ENCODE measurements around the gene SSTR3. TPM values are rescaled to one million over a fixed set of nuclear protein-coding genes. Genes with fewer than 3 reads are reported as not detected.

Gene SSTR3
- total RNA-seq, 1 experiment from 2014 or later = 0.08 TPM

DNA sequence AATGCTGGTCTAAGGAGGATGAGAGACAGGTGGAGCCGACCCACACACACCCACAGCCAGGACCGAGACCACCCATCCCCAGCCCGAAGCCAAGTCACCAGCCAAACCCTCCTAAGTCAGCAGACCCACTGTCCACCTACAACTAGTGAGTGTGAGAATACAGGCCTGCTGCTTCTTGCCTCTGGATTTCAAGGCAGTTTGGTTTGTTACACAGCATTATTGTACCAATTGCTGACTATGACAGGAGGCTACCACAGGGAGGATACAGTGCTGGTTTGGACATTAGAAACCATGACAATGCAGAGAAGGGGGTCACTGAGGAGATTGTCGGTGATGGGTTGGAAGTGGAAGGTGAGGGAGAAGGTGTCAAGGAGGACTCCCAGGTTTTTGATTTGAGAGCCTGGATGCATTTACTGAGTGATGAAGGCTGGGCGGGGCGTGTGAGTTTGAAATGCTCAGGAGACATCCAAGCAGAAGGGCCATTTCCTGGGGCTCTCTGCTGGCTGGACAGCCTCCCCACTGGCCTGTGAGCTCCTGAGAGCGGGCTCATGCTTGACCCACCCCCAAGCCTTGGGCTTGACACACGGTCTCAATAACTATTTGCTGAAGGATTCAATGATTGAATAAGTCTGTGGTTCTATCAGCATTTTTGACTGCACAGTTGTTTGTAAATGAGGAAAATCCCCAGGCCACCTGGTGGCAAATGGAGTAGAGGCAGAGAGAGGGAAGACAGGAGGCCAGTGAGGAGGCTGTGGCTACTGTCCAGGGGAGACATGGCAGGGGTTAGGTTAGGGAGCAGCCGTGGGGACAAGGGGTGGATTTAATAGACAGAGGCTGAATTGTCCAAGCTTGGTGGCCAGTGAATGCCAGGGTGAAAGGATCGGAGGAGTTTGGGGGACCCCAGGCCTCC is 9.4 kb upstream of the SSTR3 start:
- BruUV-seq (replicated peaks) = no TSS peak
- in situ Hi-C loops (cut with HindIII; ENCODE audit: low pct_unique_long_range_greater_than_20kb, low sequenced_read_pairs) (no loop called here), intact Hi-C loops (cut with micrococcal nuclease; ENCODE audit: unreplicated experiment) (no loop called here)
- DNase-seq (ENCODE audit: low read depth, low spot score) = no peak
- Histone ChIP-seq H3K27me3 (ENCODE audit: control insufficient read depth, insufficient read depth, low read length) (no peaks in the 10 kb centered on the region), H3K27ac (ENCODE audit: low read length) (no peak overlapping the region), H3K36me3 (ENCODE audit: control insufficient read depth, insufficient read depth, low read length) (no peaks in the 10 kb centered on the region), H3K4me1 (ENCODE audit: control insufficient read depth, insufficient read depth, low read length) (no peaks in the 10 kb centered on the region), H3K9me3 (ENCODE audit: control insufficient read depth, insufficient read depth, low read depth, low read length) (no peaks in the 10 kb centered on the region), H3K4me3 (ENCODE audit: low read depth in 2 of 2, low read length in 2 of 2) (no peak overlapping the region)
- CTCF ChIA-PET = no interaction called here
- no peak for TF ChIP-seq POLR2AphosphoS5 (IDR thresholded peaks at IDR 0.05; ENCODE audit: low read depth, low read length)
- TF ChIP-seq, protein P1, sequence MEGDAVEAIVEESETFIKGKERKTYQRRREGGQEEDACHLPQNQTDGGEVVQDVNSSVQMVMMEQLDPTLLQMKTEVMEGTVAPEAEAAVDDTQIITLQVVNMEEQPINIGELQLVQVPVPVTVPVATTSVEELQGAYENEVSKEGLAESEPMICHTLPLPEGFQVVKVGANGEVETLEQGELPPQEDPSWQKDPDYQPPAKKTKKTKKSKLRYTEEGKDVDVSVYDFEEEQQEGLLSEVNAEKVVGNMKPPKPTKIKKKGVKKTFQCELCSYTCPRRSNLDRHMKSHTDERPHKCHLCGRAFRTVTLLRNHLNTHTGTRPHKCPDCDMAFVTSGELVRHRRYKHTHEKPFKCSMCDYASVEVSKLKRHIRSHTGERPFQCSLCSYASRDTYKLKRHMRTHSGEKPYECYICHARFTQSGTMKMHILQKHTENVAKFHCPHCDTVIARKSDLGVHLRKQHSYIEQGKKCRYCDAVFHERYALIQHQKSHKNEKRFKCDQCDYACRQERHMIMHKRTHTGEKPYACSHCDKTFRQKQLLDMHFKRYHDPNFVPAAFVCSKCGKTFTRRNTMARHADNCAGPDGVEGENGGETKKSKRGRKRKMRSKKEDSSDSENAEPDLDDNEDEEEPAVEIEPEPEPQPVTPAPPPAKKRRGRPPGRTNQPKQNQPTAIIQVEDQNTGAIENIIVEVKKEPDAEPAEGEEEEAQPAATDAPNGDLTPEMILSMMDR (IDR thresholded peaks at IDR 0.05) = no peak
- TF ChIP-seq TCF7L2 (IDR thresholded peaks at IDR 0.05; ENCODE audit: low read depth, low read length) = no peak
- TF ChIP-seq SIN3A (IDR thresholded peaks at IDR 0.05; ENCODE audit: borderline replicate concordance, insufficient read depth, low read depth, low read length) = no peak
- TF ChIP-seq, protein P2, sequence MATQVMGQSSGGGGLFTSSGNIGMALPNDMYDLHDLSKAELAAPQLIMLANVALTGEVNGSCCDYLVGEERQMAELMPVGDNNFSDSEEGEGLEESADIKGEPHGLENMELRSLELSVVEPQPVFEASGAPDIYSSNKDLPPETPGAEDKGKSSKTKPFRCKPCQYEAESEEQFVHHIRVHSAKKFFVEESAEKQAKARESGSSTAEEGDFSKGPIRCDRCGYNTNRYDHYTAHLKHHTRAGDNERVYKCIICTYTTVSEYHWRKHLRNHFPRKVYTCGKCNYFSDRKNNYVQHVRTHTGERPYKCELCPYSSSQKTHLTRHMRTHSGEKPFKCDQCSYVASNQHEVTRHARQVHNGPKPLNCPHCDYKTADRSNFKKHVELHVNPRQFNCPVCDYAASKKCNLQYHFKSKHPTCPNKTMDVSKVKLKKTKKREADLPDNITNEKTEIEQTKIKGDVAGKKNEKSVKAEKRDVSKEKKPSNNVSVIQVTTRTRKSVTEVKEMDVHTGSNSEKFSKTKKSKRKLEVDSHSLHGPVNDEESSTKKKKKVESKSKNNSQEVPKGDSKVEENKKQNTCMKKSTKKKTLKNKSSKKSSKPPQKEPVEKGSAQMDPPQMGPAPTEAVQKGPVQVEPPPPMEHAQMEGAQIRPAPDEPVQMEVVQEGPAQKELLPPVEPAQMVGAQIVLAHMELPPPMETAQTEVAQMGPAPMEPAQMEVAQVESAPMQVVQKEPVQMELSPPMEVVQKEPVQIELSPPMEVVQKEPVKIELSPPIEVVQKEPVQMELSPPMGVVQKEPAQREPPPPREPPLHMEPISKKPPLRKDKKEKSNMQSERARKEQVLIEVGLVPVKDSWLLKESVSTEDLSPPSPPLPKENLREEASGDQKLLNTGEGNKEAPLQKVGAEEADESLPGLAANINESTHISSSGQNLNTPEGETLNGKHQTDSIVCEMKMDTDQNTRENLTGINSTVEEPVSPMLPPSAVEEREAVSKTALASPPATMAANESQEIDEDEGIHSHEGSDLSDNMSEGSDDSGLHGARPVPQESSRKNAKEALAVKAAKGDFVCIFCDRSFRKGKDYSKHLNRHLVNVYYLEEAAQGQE (IDR thresholded peaks at IDR 0.05; ENCODE audit: insufficient read depth in 1 of 2, low read depth in 2 of 2, low read length in 1 of 2) = no peak
- ATAC-seq = no peak
- POLR2A ChIA-PET = no interaction called here

DNA sequence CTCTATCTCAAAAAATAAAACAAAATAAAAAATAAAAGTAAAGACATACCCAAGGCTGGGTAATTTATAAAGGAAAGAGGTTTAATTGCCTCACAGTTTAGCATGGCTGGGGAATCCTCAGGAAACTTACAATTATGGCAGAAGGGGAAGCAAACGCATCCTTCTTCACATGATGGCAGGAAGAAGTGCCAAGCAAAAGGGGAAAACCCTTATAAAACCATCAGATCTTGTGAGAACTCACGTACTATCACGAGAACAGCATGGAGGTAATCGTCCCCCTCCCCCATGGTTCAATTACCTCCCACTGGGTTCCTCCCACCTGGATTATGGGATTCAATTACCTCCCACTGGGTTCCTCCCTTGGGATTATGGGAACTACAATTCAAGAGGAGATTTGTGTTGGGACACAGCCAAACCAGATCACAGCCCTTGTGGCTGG is 8.3 kb upstream of the SSTR3 start:
- intact Hi-C loops (cut with micrococcal nuclease; ENCODE audit: unreplicated experiment) = no loop called here
- Histone ChIP-seq H3K4me1 (ENCODE audit: control insufficient read depth, insufficient read depth, low read length) (no peaks in the 10 kb centered on the region), H3K9me3 (ENCODE audit: control insufficient read depth, insufficient read depth, low read depth, low read length) (no peaks in the 10 kb centered on the region), H3K27ac (ENCODE audit: low read length) (no peak overlapping the region), H3K27me3 (ENCODE audit: control insufficient read depth, insufficient read depth, low read length) (no peaks in the 10 kb centered on the region), H3K4me3 (ENCODE audit: low read depth in 2 of 2, low read length in 2 of 2) (no peak overlapping the region), H3K36me3 (ENCODE audit: control insufficient read depth, insufficient read depth, low read length) (no peaks in the 10 kb centered on the region)
- ChIA-PET POLR2A (no interaction called here), CTCF (no interaction called here)
- TF ChIP-seq TCF7L2 (IDR thresholded peaks at IDR 0.05; ENCODE audit: low read depth, low read length) = no peak
- TF ChIP-seq SIN3A (IDR thresholded peaks at IDR 0.05; ENCODE audit: borderline replicate concordance, insufficient read depth, low read depth, low read length) = no peak
- TF ChIP-seq, protein P2 (IDR thresholded peaks at IDR 0.05; ENCODE audit: insufficient read depth in 1 of 2, low read depth in 2 of 2, low read length in 1 of 2) = no peak
- no peak for TF ChIP-seq POLR2AphosphoS5 (IDR thresholded peaks at IDR 0.05; ENCODE audit: low read depth, low read length)
- TF ChIP-seq, protein P1 (IDR thresholded peaks at IDR 0.05) = no peak
- ATAC-seq (no peak), DNase-seq (ENCODE audit: low read depth, low spot score) (no peak)
- BruUV-seq (replicated peaks) = no TSS peak
- in situ Hi-C loops (cut with HindIII; ENCODE audit: low pct_unique_long_range_greater_than_20kb, low sequenced_read_pairs) = no loop called here

Measured in Panc1 (cell line).